DOHH2 (cell line): ENCODE measurements around the gene KCNK5.

ENCODE experiments used
- CTCF ChIP-seq: fragments of 200-600 bp; sonication (generic); IDR thresholded peaks from one replicate; pipeline ENCODE4 v1.5.1; 2014; ENCODE audit warnings: antibody characterized with exemption, mild to moderate bottlenecking, low read depth, low read length; ENCODE audit not compliant: poor library complexity, severe bottlenecking
- EZH2phosphoT487 ChIP-seq: fragments of 200-600 bp; sonication (generic); IDR thresholded peaks from 2 replicates; pipeline ENCODE4 v1.6.1; 2017; ENCODE audit warnings: borderline replicate concordance, mild to moderate bottlenecking, antibody characterized with exemption, low read length, moderate library complexity, mixed read lengths

- TF ChIP-seq EZH2phosphoT487: no peak
- no peak for TF ChIP-seq CTCF
Measured at GRCh38 chr6:39200498-39201020, 28.7 kb downstream of the KCNK5 start.
